GF-D8 (cell line): ENCODE results near the gene SLC39A11.

Experiments
- DNase-seq: peaks from one replicate; lab custom pipeline; 2025; lab: John Stamatoyannopoulos, UW

Gene SLC39A11

DNA sequence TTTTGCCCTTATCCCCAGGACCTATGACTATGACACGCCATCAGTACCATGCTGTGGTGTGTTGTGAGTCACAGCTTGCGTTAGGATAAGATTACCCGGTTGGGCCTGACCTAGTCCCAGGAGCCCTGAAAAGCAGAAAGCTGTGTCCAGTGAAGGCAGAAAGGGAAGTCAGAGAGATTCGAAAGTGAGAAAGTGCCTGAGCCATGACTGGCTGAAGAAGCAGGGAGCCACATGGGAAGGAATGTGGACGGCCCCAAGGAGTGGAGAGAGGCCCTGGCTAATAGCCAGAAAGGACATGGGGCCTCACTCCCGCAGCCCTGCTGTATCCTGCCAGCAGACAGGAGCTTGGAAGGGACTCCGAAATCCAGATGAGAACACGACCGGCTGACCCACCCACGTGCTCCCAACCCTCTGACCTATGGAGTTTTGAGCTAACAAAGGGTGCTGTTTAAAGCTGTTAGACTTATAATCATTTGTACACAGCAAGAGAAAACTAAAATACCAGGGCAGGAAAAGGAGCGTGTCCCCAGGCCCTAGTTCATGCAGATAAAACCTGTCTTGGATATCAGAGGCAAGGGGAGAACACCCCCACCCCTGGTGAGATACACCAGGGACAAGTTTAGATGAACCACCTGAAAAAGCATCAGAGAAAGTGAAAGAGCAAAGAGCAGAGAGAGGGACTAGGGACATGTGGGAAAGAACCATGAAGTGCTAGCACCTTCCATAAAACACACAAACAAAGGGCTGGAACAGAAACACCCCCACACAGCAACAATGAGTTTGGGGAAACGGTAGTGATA, 115.3 kb downstream of the SLC39A11 start:
- no peak for DNase-seq

DNA sequence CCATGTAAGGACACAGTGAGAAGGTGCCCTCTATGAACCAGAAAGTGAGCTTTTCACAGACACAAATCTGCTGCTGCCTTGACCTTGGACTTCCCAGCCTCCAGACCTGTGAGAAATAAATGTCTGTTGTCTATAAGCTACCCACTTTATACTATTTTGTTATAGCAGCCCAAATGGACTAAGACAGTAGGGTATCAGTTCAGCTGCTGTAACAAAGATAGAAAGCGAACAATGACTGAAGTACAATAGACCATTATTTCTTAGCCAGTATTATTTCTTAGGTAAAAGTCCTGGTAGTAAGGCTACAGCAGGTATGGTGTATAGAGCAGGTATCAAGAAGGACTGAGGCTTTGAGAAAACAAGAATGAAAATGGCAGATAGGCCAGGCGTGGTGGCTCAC, 117.0 kb downstream of the SLC39A11 start:
- DNase-seq: no peak

DNA sequence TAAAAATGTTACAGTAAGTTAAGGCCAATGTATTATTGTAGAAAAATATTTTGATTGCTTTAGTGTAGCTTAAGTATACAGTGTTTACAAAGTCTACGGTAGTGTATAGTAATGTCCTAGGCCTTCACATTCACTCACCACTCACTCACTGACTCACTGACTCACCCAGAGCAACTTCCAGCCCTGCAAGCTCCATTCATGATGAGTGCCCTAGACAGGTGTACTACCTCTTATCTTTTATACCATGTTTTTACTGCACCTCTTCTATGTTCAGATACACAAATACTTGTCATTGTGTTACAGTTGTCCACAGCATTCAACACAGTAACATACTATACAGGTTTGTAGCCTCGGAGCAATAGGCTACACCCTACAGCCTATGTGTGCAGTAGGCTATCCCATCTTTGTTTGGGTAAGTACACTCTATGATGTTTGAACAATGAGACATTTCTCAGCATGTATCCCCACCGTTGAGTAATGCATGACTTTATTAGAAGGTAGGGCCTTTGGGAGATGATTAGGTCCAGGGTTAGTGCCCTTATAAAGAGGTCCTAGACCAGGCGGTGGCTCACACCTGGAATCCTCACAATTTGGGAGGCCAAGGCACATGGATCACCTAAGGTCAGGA, 117.8 kb downstream of the SLC39A11 start:
- DNase-seq: no peak

DNA sequence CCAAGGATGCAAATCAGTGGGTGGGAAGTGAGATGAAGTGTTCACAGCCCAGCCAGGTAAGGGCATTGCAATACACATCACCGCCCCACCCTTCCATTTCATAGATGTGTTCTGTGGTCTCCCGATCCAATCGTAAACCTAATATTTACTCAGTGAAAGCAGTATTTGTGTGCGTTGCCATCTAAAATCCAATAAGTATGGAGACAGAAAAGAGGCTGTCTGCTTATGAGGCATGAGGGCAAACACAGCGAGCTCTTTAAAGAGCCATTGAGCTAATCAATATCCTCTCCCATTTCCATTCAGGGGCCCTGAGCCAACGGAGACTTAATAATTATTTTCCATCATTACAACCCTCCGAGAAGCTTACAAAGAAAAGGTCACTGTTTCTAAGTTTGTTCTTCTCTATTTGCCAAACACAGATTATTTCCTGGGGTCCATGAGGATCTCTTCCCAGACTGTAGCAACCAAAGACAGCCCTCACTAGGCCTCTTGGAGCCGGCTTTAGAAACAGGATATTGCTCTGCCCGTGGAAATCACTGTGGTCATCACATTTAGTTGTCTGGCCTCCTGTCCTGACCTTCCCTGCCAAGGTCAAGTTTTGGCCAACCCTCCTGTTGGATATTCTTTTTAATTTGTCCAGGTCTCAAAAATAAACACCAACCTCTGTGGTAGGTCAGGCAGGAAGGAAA, 120.1 kb downstream of the SLC39A11 start:
- no peak for DNase-seq

DNA sequence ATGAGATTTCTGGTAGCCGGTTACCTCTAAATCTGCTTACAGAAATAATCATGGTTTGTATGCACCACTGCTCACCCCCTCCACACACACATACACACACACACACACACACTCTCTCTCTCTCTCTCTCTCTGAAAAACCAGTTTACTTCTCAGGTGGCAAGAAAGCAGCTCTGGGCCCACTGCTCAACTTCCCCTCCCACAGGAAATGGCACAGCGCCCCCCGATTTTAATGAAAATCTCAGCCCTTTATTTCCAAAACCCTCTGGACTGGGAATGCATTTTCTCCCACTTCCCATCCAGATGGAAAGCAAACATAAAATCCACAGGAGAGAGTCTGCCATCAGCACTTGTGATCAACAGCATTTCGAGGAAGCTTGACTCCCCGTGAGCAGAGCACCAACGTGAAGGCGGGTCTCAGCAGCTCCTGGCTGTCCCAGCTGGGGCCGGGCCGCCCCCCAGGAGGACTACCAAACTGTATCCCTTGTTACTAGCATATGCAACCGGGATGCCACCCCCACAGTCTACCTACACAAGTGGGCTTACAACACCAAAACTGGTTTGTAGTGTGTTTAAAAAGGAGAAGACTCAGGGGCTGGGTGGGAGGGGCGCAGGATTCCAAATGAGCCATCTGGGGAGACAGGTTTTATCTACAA, 121.1 kb downstream of the SLC39A11 start:
- no peak for DNase-seq

DNA sequence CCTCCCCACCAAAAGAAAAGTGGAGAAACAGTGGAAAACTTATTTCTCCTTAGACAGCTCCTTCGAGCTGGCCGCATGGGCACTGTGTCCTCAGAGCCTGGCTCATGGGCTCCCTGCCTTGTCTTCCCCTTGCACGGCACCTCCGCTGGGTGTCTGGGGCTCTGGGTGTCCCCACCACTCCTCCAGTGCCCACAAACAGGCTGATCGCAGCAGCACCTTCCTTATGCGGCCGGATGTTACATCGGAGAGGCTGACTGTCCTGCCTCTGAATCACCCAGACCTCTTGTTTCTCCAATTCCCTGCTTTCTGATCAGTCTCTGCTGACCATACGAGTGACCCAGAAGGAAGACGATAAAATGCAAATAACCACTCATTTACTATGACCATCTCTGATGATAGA, 121.7 kb downstream of the SLC39A11 start:
- no peak for DNase-seq

DNA sequence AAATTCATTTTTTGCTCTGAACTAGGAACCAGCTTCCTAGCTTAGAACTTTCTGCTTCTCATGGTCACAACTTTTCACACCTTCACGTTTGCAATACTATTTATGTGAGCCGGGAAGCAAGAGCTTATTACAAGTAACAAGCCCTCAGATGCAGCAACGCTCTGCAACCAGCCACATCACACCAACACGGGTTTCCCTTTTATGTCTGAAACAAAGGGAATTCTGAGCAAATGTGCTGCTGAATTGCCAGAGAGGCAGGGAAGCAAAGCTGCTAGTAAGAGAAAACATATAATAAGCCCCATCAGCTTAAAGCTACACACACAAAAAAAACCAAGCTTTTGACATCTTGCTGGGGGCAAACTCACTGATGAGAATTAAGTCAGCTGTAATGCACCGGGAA, 122.2 kb downstream of the SLC39A11 start:
- no peak for DNase-seq

DNA sequence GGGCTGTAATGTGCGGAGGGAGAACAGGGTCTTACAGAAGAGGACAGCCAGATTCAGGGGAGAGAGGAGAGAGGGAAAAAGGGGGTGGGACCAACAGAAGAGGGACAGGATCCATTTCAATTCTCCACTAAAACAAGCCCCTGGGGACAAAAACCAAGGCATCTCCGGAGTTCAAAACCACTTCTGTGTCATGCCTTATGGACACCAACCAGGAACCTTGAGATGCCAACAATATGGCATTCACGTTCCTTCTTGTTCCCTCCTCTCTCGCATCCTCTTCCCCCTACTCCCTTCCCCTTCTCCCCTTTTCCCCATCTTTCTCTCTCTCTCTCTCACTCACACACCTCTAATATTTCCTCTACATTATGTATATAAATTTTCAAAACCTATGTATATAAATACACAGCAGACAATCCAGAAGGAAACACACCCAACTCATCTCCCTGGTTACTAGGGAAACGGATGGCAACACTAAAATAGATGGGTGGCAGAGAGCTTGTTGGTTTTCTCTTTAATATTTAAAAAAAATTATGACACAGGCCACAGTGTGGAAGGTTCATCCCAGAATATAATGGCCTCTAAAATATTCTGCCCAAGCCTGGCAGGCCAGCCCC, 123.1 kb downstream of the SLC39A11 start:
- no peak for DNase-seq

DNA sequence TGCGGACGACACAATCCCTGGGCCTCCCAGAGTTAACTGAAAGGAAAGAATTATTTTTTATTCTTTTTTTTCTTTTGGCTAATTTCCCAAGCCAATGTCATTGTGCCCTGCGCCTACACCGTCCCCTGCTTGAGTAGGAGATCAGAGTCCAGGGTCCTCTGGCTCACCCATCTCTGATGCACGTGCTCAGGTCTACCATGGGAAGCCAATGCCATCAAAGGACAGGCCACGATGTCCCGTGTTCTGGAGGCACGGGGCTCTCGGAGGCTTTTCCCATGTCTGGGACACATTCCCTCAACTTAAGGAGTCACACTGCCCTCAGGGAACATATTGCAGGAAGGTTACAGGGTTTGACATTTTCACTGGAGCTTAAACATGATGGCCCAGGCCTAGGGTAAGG, 123.7 kb downstream of the SLC39A11 start:
- DNase-seq: no peak

DNA sequence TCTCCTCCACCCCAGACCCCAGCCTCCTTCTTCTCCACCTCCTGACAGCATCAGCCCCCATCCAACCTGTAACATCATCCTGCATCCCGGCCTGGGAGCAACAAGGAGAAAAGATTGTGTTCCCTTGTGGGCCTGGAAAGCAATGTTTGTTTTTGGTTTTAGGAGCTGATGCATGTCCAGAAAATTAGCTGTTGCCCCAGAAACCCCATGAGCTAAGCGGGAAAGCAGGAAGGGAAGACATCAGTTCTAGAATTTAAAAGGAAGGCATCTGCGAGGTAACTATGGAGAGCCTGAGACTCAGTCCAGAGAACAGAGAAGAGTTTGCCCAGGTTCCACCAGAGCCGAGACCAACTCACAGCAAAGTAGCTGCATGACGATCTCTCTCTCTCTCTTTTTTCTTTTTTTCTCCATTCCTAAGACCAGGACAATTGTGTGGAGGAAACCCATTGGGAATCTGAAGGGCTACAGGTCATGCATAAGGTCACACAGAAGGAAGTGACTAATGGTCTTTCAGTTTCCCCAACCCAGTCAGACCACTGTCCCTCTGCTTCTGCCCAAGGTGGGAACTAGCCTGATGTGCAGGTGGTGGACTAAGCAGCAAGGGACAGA, 124.4 kb downstream of the SLC39A11 start:
- no peak for DNase-seq

DNA sequence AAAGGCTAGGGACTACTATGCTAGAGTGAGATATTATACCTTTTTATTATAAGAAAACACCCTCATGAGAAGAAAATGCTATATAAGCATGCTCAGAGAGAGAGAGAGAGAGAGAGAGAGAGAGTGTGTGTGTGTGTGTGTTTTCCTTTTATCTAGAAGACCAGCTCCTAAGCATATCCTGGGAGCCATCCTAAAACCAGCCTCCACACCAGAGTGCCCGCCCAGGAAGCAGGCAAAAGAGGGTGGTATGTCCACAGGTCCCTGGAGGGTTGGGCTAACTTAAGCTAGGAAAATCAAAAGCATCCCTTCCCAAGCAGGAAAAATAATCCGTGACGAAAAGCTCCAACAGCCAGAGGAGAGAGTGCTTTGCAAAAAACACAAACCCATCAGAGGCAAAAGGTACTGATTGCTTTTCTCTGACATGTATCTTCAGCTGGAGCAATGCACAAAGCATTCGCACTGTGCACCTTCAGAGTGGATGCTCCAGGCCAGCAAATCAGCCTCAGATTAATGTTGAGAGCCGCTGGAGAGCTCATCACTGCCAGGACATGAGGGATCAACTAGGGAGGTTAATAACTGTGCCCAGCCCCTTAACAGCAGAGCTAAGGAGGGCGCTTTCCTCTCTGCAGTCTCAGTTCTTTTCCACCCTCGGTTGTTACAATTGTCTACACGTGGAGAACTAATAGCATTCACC, 125.1 kb downstream of the SLC39A11 start:
- DNase-seq: no peak

DNA sequence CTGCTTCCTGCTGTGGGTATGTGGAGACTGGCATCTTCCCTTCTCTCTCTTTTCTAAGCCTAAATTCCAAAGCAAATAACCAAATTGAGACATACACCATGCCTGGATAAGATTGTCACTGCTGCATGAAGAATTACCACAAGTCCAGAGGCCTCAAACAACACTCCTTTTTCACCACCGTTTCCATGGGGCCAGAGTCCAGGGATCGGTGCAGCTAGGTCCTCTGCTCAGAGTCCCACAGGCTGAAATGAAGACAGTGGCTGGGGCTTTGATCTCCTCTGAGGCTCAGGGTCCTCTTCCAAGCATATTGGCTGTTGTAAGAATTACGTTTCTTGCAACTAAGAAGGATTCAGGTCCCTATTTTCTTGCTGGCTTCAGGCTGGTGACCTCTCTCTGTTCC, 130.4 kb downstream of the SLC39A11 start:
- no peak for DNase-seq

DNA sequence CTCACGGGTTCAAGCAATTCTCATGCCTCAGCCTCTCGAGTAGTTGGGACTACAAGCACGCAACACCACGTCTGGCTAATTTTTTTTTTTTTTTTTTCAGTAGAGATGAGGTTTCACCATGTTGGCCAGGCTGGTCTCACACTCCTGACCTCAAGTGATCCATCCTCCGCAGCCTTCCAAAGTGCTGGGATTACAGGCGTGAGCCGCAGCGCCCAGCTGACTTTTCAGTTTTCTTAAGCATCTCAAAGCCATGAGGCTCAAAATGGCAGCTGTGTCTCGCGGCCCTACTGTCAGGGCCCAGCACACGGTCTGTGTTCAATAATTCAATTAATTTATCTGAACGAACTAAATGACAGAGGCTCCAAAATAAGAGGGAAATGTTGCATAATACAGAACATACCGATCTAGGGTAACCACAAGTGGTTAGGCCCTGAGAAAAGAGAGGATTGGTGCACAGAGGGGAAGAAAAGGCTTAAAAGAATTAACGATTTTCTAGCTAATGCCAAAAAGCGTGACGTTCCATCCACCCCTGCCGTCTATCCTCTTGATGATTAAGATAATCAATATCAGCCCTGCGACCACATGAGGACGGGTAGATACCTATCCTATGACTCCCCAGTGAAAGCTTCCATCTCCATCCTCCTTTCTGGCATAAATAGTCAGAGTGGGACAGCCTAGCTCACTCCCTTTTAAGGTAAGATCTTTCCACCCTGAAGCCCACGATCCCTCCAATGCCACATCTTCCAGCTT, 136.9 kb downstream of the SLC39A11 start:
- DNase-seq: no peak

DNA sequence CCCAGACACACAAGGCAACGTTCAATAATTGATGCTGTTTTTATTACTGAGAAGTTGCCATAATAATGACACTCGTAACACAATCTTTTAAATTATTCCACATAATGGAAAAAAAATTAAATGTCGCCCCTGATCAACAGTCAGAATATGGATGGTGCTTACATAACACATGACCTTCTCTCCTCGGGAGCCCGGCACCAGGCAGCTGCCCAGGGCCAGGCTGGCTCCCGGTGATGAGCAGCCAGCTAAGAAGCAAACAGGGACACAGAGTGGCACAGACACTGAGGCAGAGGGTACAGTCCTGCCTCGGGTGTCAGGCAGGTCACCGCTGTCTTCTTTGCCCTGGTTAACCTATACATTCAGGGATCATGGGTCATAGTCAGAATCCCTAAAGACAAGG, 137.9 kb downstream of the SLC39A11 start:
- DNase-seq: no peak

DNA sequence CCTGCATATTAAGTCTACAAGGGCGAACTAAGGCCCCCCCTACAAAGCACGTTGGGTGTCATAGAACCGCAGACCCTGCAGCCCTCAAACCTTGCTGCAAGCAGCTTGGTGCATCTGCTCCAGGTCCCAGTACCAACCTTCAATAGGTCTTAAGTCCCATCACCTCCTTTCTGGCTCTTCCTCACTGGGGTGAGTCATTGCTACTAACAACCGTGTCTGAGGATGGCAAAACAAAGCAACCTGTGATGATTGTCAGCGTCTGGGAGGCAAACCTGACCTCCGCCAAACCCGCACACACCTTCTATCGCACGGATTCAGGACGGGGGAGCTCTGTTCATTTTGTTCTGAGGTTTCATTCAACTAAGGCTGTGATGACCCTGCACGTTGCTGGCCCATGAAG, 138.9 kb downstream of the SLC39A11 start:
- no peak for DNase-seq

DNA sequence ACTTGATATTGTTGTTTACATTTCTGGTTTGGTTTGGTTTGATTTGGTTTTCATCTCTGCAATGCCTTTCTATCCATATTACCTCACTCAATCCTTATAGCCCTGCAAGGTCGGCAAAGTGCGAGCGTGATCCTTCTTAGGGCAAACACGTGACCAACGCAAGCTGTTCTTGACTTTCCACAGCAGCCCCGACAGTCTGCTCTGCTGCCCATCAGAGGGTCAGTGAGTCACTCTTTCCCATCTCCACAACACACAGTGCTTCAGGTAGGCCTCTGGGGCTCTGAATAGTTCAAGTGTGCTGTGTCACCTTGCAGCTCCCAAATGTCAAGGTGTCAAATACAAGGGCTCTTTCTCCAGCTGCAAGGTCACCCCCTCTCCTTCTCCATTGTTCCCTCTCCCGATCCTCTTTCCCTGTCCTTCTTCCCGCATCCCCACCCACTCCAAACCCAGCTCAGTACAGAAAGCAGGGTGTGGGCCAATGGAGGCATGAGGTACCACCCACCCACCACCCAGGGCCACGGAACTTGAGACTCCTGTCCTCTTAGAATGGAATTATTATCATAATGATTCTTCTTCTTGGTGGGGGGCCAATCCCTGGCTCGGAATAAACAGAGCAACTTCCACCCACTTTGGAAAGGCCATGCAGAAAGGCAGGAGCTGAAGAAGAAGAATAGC, 139.7 kb downstream of the SLC39A11 start:
- no peak for DNase-seq

DNA sequence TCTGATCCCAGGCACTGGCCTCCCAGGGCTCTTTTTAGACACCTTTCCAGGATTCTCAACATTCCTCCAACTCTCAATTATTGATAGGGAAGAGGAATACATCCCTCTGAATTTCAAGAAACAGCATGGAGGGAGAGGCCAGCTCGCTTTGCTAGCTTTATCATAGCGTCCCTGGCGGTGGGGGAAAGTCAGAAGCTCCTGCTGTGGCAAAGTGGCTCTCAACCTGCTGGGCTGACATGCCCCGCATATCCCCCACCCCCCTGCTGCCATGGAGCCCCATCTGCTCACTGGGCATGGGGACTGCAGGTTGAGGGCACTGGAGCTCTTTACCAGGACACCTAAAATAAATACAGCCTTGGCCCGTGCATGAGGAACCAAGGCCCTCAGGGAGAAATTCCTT, 140.3 kb downstream of the SLC39A11 start:
- no peak for DNase-seq

DNA sequence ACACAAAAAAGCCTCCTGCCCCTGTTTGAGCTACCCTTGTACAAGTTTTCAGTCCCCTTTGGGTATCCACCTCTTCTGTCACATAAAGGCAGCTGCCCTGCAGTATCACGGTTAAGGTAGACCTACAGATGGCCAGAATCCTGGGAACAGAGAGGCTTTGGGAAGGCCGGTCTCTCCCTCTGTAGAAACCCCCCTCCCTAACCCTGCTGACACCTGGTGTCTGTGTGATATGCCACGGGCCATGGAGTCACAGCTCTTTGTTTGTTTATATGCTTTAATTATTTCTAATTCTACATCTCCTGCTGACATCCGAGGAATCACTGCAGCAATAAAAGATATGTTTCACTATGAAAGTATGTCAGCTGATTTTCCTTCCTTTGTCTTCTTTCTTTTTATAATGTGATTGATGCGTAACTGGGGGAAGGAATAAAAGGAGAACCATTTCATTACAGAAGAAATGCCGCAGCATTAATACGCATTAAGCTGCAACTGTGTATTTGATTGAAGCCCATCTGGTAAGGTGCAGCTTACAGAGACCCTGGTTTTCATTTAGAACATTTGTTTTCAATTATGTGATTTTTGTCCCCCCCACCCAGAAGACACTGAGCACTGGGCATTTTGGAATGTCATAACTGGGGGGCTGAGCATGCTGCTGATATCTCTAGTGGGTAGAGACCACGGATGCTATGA, 142.1 kb downstream of the SLC39A11 start:
- no peak for DNase-seq

DNA sequence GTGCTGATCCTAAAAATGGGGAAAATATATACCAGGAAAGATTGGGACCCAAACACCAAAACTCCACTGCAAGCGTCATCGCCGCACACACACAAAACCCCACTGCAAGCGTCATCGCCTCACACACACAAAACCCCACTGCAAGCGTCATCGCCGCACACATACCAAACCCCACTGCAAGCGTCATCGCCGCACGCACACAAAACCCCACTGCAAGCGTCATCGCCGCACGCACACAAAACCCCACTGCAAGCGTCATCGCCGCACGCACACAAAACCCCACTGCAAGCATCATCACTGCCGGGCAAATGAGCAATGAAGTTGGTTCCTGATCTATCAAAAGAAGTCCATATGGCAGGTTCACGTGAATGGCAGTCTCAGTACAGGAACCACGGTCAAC, 144.4 kb downstream of the SLC39A11 start:
- no peak for DNase-seq
